Measurements from ENCODE around the gene DCN. TPM values are rescaled to one million over a fixed set of nuclear protein-coding genes. Genes with fewer than 3 reads are reported as not detected.

Gene DCN
- total RNA-seq = 2,230 and 2,247 TPM in 2 replicates
- long read RNA-seq, full-length matches to known transcripts = 8,597 of 9,023 reads
- long read RNA-seq, partial matches to known transcripts = 195 of 9,023 reads
- long read RNA-seq, other reads (novel, unspliced or antisense) = 231 of 9,023 reads

DNA sequence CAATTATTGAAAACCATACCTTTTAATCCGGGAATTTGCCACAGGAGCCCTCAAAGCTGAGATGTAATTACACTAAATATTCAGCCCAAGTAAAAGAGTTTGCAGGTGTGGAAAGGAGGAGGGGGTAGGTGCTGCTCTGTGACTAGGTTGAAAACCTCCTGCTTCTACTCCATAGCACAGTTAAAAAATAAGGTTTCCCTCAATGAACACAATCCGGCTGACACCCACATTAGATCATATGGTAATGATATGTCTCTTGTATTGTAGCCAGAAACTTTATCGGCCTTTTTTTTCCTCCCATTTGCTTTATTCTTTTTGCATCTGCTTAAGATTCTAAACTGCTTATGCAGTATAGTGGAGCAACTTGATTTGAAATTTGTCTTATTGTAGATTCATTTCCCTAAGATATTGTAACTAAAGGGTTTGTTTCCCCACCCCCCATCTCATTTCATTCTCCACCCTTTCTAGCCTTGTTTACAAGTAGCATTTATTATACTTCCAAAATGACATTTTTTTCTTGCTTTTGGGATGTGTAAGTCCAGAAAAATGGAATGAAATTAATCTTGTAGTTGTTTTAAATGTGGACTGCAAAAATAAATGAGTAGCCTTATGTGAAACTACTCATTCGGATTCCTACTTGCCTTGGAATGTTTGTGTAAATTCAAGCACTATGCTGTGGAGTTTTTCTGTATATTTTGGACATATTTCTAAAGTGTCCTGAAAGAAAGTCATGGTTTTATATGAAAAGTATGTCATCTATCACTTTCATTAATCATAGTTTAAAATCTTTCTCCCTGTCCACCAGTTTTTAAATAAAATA lies at the start of gene DCN:
Gene DCN, minus strand, starts transcription at position 182 of the 820 bp plus-strand sequence. CDS start 4,265 bp downstream, outside the sequence.
- Mint-ChIP-seq H3K4me3 (ENCODE audit: unreplicated experiment) (no peak within 1 kb of the TSS), H3K27me3 (ENCODE audit: unreplicated experiment) (no peaks in the 10 kb centered on the region), H3K9me3 (ENCODE audit: unreplicated experiment) (no peaks in the 10 kb centered on the region), H3K36me3 (ENCODE audit: unreplicated experiment) (no peaks in the 10 kb centered on the region), H3K4me1 (ENCODE audit: unreplicated experiment) (peaks cover 34% of the 10 kb centered on the region), H3K27ac (ENCODE audit: unreplicated experiment) (no peak within 1 kb of the TSS)
- DNase-seq (ENCODE audit: extremely low spot score, unreplicated experiment) = no peak
- TF ChIP-seq CTCF (IDR thresholded peaks at IDR 0.05) = no peak

GRCh38 chr12:91230841-91231240 lies 48.2 kb upstream of the DCN start:
- DNase-seq (ENCODE audit: extremely low spot score, unreplicated experiment) = no peak
- no peak for TF ChIP-seq CTCF (IDR thresholded peaks at IDR 0.05)
- H3K4me1 Mint-ChIP-seq (ENCODE audit: unreplicated experiment) = peaks cover 6% of the 10 kb centered on the region
- H3K36me3 Mint-ChIP-seq (ENCODE audit: unreplicated experiment) = no peaks in the 10 kb centered on the region
- peaks cover 3% of the 10 kb centered on the region for H3K9me3 Mint-ChIP-seq (ENCODE audit: unreplicated experiment)
- no peak overlapping the region for H3K4me3 Mint-ChIP-seq (ENCODE audit: unreplicated experiment)
- H3K27ac Mint-ChIP-seq (ENCODE audit: unreplicated experiment) = no peak overlapping the region
- H3K27me3 Mint-ChIP-seq (ENCODE audit: unreplicated experiment) = no peaks in the 10 kb centered on the region

DNA sequence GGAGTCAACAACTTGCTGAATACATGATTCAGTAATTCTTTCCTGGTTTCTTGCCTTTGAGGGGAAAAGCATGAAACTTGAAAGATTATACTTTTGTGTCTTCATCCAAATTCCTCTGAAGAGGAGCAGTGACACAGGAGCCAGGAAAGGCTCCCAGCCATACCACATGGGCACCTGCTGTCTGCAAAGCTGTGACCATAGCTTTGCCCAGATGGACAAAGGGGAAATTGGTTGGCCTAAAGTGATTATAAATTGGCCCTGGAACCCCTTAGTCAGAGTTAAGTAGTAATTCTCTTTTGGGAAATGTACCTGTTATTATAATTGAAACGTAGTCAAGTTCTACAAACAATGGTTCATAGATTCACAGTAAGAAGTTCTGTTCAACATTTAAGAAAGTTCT lies 44.3 kb upstream of the DCN start:
- Mint-ChIP-seq H3K27me3 (ENCODE audit: unreplicated experiment) (no peaks in the 10 kb centered on the region), H3K9me3 (ENCODE audit: unreplicated experiment) (peaks cover 3% of the 10 kb centered on the region)

DNA sequence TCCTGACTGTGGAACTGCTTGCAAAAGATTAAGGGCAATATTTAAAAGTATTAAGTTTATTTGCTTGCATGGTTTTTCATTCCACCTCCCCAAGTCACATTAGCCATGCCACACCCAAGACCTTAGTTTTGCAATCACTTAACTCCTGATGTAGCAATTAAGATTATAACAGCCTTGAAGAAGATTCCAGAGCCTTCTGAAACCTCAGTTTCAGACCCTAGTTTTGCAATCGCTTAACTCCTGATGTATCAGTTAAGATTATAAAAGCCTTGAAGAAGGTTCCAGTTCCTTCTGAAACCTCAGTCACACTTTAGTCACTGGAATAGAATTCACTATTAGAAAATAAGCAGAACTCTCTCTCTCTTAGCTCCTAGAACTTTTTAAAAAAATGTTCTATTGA lies 42.7 kb upstream of the DCN start:
- Mint-ChIP-seq H3K27me3 (ENCODE audit: unreplicated experiment) (no peaks in the 10 kb centered on the region), H3K9me3 (ENCODE audit: unreplicated experiment) (no peaks in the 10 kb centered on the region), H3K36me3 (ENCODE audit: unreplicated experiment) (no peaks in the 10 kb centered on the region), H3K27ac (ENCODE audit: unreplicated experiment) (no peak overlapping the region), H3K4me1 (ENCODE audit: unreplicated experiment) (peaks cover 27% of the 10 kb centered on the region), H3K4me3 (ENCODE audit: unreplicated experiment) (no peak overlapping the region)
- DNase-seq (ENCODE audit: extremely low spot score, unreplicated experiment) = no peak
- TF ChIP-seq CTCF (IDR thresholded peaks at IDR 0.05) = no peak

More for the DNA sequence above, 44.3 kb upstream of the DCN start:
- no peak for DNase-seq (ENCODE audit: extremely low spot score, unreplicated experiment)
- H3K27ac Mint-ChIP-seq (ENCODE audit: unreplicated experiment) = no peak overlapping the region
- H3K4me3 Mint-ChIP-seq (ENCODE audit: unreplicated experiment) = no peak overlapping the region
- no peaks in the 10 kb centered on the region for H3K36me3 Mint-ChIP-seq (ENCODE audit: unreplicated experiment)
- no peak for TF ChIP-seq CTCF (IDR thresholded peaks at IDR 0.05)
- H3K4me1 Mint-ChIP-seq (ENCODE audit: unreplicated experiment) = peaks cover 31% of the 10 kb centered on the region

DNA sequence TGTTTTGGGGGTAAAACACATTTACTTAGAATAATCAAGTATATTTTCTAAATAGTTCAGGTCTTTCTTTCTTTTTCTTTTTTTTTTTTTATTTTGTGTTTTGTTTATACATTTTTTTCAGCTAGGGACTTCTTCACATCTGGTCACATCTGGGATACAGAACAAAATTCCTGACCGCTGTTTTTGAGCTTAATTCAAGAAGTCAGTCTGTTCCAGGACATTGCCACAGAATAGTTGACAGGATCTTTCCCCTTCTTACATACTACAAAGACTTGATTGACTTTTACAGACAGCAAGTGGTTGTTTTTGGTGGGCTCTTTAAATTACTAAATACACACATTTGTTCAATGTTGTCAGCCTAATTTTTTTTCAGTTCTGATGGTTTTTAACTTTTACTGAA lies 41.8 kb upstream of the DCN start:
- H3K4me3 Mint-ChIP-seq (ENCODE audit: unreplicated experiment) = no peak overlapping the region
- H3K36me3 Mint-ChIP-seq (ENCODE audit: unreplicated experiment) = no peaks in the 10 kb centered on the region
- no peaks in the 10 kb centered on the region for H3K9me3 Mint-ChIP-seq (ENCODE audit: unreplicated experiment)
- TF ChIP-seq CTCF (IDR thresholded peaks at IDR 0.05) = no peak
- DNase-seq (ENCODE audit: extremely low spot score, unreplicated experiment) = no peak
- no peaks in the 10 kb centered on the region for H3K27me3 Mint-ChIP-seq (ENCODE audit: unreplicated experiment)
- H3K27ac Mint-ChIP-seq (ENCODE audit: unreplicated experiment) = no peak overlapping the region
- peaks cover 26% of the 10 kb centered on the region for H3K4me1 Mint-ChIP-seq (ENCODE audit: unreplicated experiment)
